ENCODE data around the gene CCDC61. TPM values are rescaled to one million over a fixed set of nuclear protein-coding genes. Genes with fewer than 3 reads are reported as not detected.

Gene CCDC61
- total RNA-seq, 1 donor from 2014 or later: 8.2 TPM

DNA sequence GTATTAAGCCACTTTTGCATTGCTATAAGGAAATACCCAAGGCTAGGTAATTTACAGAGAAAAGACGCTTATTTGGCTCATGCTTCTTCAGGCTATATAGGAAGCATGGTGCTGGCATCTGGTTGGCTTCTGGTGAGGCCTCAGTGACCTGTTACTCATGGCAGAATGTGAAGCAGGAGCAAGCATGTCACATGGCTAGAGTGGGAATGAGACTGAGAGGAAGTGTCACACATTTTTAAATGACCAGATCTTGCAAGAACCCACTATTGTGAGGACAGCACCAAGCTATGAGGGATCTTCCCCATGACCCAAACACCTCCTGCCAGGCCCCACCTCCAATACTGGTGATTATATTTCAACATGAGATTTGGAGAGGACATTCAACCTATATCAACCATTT, 71.2 kb downstream of the CCDC61 start:
- no peak for ATAC-seq
- intact Hi-C loops (cut with DNase I): no loop called here
- DNase-seq (ENCODE audit: missing footprints): no peak

GRCh38 chr19:46067691-46068090, 72.4 kb downstream of the CCDC61 start:
- no peak for DNase-seq (ENCODE audit: missing footprints)
- ATAC-seq: no peak
- intact Hi-C loops (cut with DNase I): no loop called here

Small RNA genes within 50 kb of the gene (microRNA-seq; reads per million reads assigned to microRNA genes)
- gene MIR769: 88.5 reads per million, percentile 52 among the genes with 10 or more reads in this experiment

Other genes with a start within 250 kb of the CCDC61 start
- 22.3 TPM for gene SIX5, start 226.2 kb upstream of the CCDC61 start, total RNA-seq
- 233 TPM for gene DMPK, start 213.0 kb upstream of the CCDC61 start, total RNA-seq
- gene DMWD, start 202.6 kb upstream of the CCDC61 start, total RNA-seq: 52.0 TPM
- not detected for gene RSPH6A, start 180.2 kb upstream of the CCDC61 start, total RNA-seq
- 29.9 TPM for gene SYMPK, start 132.3 kb upstream of the CCDC61 start, total RNA-seq
- not detected for gene FOXA3, start 131.1 kb upstream of the CCDC61 start, total RNA-seq
- 19.9 TPM for gene IRF2BP1, start 109.3 kb upstream of the CCDC61 start, total RNA-seq
- 16.0 TPM for gene MYPOP, start 92.9 kb upstream of the CCDC61 start, total RNA-seq
- not detected for gene NANOS2, start 80.7 kb upstream of the CCDC61 start, total RNA-seq
- gene NOVA2, start 21.6 kb upstream of the CCDC61 start, total RNA-seq: 5.3 TPM
- 0.35 TPM for gene PGLYRP1, start 27.6 kb downstream of the CCDC61 start, total RNA-seq
- gene IGFL4, start 45.5 kb downstream of the CCDC61 start, total RNA-seq: not detected
- not detected for gene IGFL3, start 129.2 kb downstream of the CCDC61 start, total RNA-seq
- not detected for gene IGFL2, start 152.8 kb downstream of the CCDC61 start, total RNA-seq
- gene IGFL1, start 234.3 kb downstream of the CCDC61 start, total RNA-seq: not detected